HUDEP-2 (cell line): ENCODE results near the gene IFIH1.

Source experiments
- DNase-seq, 76 experiments: peaks; one replicate each; lab custom pipeline; 2025; ENCODE audit not compliant: unreplicated experiment in 76 of 76; lab: John Stamatoyannopoulos, UW

Gene IFIH1

DNA sequence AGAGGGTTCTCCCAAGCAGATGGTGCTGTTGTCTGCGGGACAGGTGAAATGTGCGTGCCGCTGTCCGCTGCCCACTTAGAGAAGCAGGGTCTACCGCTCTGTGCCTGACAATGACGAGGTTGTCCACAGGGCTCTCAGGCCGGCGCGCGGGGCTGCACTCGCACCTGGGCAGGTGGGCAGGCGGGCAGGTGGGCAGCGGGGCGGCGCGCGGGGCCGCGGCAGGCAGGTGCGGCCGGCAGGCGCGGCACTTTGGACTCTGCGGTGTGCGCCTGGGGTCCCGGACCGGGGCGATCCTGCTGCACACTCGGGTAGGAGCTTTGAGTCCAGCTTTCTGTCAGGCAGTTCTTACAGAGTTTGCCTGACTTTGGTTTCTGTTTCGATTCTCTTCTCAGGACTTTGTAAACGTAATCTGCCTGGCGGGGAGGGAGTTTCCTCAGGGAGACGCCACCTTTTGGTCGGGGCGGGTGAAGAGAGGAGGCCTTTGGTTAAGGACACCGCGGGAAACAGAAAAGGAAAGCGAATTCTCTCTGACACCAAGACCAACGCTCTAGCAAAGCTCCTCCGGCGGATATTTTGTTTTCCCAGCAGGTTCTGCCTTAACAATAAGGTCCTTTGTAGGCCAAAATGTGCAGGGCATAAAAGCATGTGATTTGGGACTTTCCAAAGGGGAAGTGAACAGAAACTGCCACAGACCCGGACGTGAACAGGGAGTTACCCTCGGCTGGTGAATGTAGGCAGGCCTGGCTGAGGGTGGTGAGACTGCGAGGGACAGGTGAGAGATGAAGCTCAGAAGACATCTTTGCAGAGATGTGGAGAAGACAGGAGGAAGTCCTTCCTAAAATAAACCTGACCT is at the start of gene IFIH1:
Gene IFIH1, minus strand, starts transcription at position 357 of the 853 bp plus-strand sequence. CDS start 377 bp downstream, outside the sequence.
- DNase-seq = peak in 73 of 76 experiments; percentile 8 to 87 (median 67)

GRCh38 chr2:162365392-162365791 is 46.9 kb upstream of the IFIH1 start:
- no peak for DNase-seq

- DNase-seq = no peak
Measured at GRCh38 chr2:162344617-162344950, 26.1 kb upstream of the IFIH1 start.

DNA sequence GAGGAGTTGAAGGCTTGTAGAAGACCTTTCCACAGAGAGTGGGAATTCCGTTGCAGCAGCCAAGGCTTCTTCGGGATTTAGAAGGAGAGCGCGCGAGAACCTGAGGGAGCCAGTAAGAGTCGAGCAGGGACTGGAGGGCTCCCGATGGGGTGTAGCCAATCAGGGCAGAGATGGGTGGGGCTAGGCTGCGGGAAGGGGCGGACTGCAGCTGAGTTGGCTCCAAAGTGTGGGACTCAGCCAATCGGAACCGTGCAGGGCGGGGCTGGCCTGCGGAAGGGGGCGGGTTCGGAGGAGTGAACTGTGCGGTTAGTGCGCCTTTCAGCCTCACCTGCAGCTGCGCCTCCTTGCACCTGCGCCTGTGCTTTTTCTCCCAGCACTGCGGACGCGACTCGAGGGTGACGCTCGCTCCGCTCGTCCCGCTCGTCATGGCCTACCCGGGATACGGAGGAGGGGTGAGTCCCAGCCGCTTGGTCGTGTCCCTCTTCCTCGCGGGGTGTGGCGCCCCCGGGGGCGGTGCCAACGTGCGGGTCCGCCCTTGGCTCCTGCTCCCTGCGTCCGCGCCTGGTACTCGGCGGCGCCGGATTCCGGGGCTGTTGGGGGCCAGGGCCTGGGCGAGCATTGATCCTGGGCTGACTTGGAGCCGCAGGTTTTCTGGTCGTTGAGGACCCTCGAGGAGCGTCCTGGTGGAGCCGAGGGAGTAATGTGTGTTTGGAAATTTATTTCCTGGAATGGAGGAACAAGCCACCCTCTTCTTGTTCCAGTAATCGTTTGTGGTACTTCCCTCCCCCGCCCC is 25.5 kb upstream of the IFIH1 start, which contains the start of gene GCA:
Gene GCA, plus strand, starts transcription at position 309 of the 793 bp plus-strand sequence. Its CDS starts 117 bp downstream, at position 426.
- DNase-seq = peak; percentile 41 to 98 (median 93)

- no peak for DNase-seq
Measured at GRCh38 chr2:162343492-162343823, 25.0 kb upstream of the IFIH1 start.

- DNase-seq = no peak
Measured at GRCh38 chr2:162342841-162343240, 24.4 kb upstream of the IFIH1 start.

DNA sequence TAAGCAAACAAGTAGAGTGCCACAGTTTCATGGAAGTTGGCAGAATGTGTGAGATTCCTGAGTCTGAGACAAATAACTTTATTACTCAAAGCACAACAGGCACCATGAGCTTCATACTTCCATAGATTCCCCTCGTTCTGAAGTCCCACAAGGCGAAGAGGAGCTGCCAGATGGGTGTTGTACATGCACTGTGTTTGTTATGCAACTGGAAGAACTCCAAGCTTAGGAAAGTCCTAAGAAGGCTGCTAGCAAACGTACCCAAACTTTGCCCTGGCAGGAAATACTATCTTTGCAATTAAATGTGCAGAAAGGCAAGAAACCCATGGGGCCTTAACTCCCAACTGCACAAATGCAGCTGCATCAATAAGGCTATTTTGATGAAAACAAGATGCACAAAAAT is 23.8 kb upstream of the IFIH1 start:
- DNase-seq = no peak

- DNase-seq = no peak
Measured at GRCh38 chr2:162340822-162341221, 22.3 kb upstream of the IFIH1 start.

- no peak for DNase-seq
Measured at GRCh38 chr2:162337868-162338267, 19.4 kb upstream of the IFIH1 start.

DNA sequence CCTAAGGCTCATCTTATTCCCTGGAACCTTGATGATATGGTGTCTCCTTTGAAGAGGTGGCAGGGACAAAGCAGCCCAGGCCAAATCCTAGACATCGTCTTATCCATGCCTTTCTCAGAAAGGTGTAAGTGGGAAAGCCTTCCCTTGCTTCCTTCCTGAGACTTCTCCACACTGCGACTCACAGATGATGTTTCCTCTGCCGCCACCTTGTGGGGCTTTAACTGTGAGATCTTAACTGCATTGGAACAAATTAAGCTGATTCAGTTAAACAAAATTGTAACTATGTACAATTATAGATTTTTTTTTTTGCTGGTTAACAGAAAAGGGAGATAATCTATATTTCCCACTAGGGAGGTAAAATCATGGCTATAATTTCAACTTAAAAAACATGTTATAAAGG is 15.5 kb upstream of the IFIH1 start:
- DNase-seq = peak in 12 of 76 experiments; percentile 1 to 18 (median 5)

DNA sequence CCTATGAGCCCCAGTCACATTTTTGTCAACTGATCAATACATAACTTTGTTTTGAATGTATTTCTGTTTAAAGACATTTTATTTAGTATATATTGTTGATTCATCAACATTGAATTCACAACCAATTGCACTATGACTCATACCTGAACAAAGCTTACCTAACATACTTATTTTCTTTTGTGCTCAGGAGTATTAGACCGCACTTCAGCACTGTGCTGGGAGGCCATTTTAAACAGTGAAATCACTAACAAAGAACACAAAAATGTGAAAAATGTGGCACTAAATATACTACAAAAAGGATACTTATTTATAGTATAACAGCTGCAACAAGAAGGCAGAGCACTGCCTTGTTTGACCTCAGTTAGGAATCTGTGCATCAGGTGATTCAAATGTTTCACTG is 12.4 kb upstream of the IFIH1 start:
- no peak for DNase-seq

- DNase-seq = no peak
Measured at GRCh38 chr2:162328424-162329157, 10.1 kb upstream of the IFIH1 start.

DNA sequence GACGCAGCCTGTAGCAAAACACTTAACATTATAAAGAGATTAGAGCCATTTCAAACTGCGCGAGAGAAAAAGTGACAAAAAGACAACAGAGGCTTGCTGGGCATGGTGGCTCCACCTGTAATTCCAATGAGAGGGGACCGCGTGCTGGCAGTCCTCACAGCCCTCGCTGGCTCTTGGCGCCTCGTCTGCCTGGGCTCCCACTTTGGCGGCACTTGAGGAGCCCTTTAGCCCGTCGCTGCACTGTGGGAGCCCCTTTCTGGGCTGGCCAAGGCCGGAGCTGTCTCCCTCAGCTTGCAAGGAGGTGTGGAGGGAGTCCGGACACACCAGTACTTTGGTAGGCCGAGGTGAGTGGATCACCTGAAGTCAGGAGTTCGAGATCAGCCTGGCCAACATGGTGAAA is 9.3 kb upstream of the IFIH1 start:
- no peak for DNase-seq

DNA sequence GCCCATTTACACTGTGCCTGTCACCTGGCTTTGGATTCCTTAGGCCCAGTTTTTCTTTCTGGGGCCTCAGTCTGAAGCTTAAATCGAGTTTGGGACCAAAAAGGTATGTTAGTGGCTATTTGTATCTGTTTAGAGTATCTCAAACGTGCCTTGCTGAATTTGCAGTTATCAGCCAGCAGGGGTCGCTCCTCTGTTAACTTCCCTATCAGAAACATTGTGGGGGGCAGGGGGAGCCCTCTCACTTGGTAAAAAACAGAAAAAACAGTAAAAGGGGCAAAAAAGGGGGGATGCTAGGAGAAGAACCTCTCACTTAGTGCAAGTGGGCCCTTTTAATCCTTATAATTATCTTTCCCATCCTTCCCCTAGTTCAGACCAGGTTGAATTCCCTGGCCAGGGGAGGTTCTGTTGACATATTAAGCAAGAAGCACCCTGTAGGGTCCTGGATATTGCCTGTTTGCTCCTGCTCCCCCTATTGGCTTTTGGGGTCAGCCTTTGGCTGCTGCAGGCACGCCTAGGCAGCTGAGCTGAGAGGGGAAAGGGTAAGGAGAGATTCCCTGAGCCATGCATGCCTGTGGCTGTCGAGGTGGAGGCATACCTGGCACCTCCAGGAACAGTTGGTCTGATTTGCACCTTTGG is 8.8 kb upstream of the IFIH1 start:
- peak in 3 of 76 experiments; percentile 5 to 9 (median 8) for DNase-seq

DNA sequence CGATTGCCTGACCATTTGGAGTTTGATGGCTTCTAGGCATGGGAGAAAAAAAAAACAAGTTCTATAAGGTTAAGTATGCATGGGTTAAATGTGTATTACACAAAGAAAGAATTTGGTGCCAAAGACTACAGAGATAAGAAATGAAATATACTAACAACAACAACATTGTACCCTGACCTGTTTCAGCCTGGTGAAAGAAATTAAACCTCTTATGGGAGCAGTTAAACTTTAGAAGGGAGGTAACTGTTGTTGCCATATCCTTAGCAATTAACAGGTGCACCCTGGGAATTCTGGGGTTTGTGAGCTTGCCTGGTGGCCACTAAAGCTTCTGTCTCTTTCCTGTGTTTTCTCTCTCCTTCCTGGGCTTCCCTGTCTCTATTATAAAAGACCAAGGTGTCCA is 6.5 kb upstream of the IFIH1 start:
- no peak for DNase-seq

DNA sequence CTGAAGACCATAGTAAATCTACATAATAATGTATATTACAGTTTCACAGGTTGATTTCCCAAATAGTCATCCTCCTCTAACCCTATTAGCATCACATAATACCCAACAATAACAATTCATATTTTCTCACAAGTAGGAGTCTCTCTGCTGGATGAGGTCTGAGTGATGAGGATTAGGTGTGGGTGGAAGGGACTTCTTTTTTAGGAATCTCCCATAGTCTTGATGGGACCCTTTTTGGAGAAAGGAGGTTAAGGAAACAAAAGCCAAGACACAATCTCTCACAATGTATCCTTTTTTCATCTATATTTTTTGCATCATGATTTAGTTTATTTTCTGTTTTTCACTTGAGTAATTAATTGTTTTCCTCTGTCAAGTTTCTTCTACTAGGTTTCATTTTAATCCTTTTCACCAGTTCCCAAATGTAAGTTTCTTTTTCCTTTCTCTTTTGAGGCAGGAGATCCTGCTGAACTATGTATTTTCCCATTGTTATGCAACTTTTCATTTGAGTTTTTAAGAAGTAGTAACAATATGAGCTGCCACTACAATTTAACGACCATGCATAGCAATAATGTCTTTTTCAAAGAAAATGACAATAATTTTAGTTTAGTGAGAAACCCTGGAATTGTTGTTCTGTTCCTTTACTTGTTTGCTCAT is 2.5 kb upstream of the IFIH1 start:
- no peak for DNase-seq

DNA sequence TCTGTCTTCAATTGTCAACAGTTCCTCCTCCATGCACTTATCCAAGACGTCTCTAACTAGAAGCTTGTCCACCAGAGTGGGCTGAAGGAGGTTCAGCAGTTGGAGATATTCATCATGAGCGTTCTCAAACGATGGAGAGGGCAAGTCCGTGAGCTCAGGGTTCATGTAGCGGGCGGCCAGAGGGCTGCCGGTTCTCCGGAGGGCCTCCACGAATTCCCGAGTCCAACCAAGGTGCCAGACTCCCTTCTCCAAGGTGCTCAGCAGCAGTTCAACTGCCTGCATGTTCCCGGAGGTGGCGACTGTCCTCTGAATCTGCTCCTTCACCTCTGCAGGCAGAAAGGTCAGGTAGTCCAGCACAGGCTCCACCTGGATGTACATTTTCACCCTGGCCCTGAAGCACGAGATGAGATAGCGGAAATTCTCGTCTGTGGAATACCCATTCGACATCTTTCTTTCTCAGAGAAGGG is 590 bp downstream of the IFIH1 start:
- peak in 32 of 76 experiments; percentile 2 to 53 (median 21) for DNase-seq

GRCh38 chr2:162317058-162317742 is 1.3 kb downstream of the IFIH1 start:
- peak in 2 of 76 experiments; percentile 7 to 15 for DNase-seq

DNA sequence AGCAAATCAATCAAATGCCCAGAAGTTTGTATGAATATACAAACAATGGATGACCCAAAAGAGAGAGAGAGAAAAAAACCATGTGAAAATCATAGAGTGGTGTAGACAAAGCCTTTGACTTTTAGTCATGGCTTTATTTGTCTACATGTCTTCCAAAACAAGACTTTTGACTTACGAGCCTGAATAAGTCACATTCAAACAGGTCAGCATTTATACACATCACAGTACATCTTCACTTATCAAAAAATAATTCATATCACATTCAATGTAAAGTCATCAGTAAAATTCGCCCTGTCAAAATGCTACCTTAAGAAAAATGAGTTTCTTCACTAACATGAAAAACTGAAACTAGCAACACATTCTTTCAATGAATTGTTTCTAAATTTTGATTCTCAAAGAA is 1.9 kb downstream of the IFIH1 start:
- DNase-seq = no peak
